ENCODE data around the gene C13orf42.

DNA sequence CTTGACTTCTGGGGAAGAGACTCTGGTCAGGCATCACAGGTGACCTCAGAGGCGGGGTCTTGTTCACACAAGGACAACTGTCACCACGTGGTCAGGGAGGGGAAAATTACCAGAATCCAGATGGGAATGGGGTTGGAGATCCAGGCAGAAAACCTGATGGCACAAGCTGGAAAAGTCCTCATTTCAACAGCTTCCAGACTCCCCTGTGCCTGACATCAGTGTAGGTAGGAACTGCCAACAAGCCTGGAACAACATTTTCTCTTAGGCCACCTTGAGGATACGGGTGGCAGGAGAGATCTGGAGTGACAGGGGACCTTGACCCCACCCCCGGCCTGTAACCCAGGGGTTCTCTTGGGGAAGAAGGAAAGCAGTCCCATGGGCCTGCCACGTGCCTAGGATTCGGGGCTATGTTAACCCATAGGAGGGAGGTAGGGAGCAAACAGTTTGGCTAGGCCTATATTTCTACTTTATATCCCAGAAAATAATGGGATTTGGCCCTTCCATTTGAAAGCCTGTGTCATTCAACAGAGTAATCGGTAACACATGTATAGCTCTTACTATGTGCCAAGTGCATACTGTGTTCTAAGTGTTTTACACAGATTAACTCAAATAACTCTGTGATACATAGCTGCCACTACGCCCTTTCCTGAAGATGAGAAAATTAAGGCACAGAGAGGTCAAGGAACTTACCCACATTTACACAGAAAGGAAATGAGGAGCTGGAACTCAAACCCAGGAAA is 44.9 kb upstream of the C13orf42 start:
- TF ChIP-seq, protein P1, sequence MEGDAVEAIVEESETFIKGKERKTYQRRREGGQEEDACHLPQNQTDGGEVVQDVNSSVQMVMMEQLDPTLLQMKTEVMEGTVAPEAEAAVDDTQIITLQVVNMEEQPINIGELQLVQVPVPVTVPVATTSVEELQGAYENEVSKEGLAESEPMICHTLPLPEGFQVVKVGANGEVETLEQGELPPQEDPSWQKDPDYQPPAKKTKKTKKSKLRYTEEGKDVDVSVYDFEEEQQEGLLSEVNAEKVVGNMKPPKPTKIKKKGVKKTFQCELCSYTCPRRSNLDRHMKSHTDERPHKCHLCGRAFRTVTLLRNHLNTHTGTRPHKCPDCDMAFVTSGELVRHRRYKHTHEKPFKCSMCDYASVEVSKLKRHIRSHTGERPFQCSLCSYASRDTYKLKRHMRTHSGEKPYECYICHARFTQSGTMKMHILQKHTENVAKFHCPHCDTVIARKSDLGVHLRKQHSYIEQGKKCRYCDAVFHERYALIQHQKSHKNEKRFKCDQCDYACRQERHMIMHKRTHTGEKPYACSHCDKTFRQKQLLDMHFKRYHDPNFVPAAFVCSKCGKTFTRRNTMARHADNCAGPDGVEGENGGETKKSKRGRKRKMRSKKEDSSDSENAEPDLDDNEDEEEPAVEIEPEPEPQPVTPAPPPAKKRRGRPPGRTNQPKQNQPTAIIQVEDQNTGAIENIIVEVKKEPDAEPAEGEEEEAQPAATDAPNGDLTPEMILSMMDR (IDR thresholded peaks at IDR 0.05; ENCODE audit: low read depth, low read length) = no peak
- no peak for TF ChIP-seq POLR2A (IDR thresholded peaks at IDR 0.05; ENCODE audit: extremely low read depth, insufficient read length)
- TF ChIP-seq, protein P2, sequence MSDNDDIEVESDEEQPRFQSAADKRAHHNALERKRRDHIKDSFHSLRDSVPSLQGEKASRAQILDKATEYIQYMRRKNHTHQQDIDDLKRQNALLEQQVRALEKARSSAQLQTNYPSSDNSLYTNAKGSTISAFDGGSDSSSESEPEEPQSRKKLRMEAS (IDR thresholded peaks at IDR 0.05; ENCODE audit: low read depth, low read length) = no peak
